Upper lobe of left lung (tissue), 4 donors: ENCODE measurements around the gene TBC1D32.

Source experiments
- CTCF ChIP-seq, 6 experiments: fragments of 450-650 bp in 4 of 6; fragments of 200-600 bp in 2 of 6; sonication (generic) in 2 of 6; IDR thresholded peaks; one replicate each; pipeline ENCODE4 v1.5.1; 2016 to 2019; ENCODE audit warnings: antibody characterized with exemption in 6 of 6
- POLR2A ChIP-seq, 4 donors: fragments of 450-650 bp; IDR thresholded peaks; one replicate each; pipeline ENCODE4 v1.5.1; 2016 to 2017; ENCODE audit warnings: antibody characterized with exemption in 4 of 4, mild to moderate bottlenecking in 2 of 4

- TF ChIP-seq POLR2A (IDR thresholded peaks at IDR 0.05), result no peak
- no peak for TF ChIP-seq CTCF (IDR thresholded peaks at IDR 0.05)
These were observed 49.2 kb downstream of the TBC1D32 start for GRCh38 chr6:121285041-121285440.
